Endothelial cell of umbilical vein (primary cell): ENCODE data around the gene CNTNAP2.

ENCODE experiments used
- CTCF ChIP-seq, 2 donors: IDR thresholded peaks; 1 replicate in 1 of 2; 2 replicates in 1 of 2; pipeline ENCODE4 v1.5.1; 2011; ENCODE audit warnings: low read length in 2 of 2, mild to moderate bottlenecking in 2 of 2, moderate library complexity in 2 of 2, control low read depth in 1 of 2, inconsistent platforms in 1 of 2, low read depth in 1 of 2; ENCODE audit not compliant: insufficient read depth in 1 of 2; ENCODE audit errors: extremely low read depth in 1 of 2
- EZH2 ChIP-seq: IDR thresholded peaks from 2 replicates; pipeline ENCODE4 v1.6.1; 2012; ENCODE audit warnings: borderline replicate concordance, low read depth, mild to moderate bottlenecking, moderate library complexity, low read length, inconsistent platforms; ENCODE audit not compliant: severe bottlenecking
- GATA2 ChIP-seq: IDR thresholded peaks from 2 replicates; pipeline ENCODE4 v1.7.0; 2011; ENCODE audit warnings: low read depth, mild to moderate bottlenecking, moderate library complexity, mixed read lengths, low read length; ENCODE audit not compliant: insufficient read length, insufficient read depth
- TF ChIP-seq, protein P1 (sequence below): IDR thresholded peaks from 2 replicates; pipeline ENCODE4 v1.6.1; 2011; ENCODE audit not compliant: insufficient read depth, insufficient read length

- TF ChIP-seq, protein P1, sequence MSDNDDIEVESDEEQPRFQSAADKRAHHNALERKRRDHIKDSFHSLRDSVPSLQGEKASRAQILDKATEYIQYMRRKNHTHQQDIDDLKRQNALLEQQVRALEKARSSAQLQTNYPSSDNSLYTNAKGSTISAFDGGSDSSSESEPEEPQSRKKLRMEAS = no peak
- TF ChIP-seq GATA2 (no peak), EZH2 (no peak), CTCF (IDR thresholded peaks at IDR 0.05; ENCODE audit: extremely low read depth in 1 of 2, insufficient read depth in 1 of 2, low read depth in 1 of 2, low read length in 2 of 2) (no peak)
Measured at GRCh38 chr7:148408307-148408706, 2291.7 kb downstream of the CNTNAP2 start.
